Mesenchymal stem cell (in vitro differentiated cells and primary cell): ENCODE measurements around the gene SNRNP48.

Experiments used
- DNase-seq: peaks from one replicate; pipeline ENCODE4 v3.0.0-alpha.2; 2013
- H2AFZ ChIP-seq: one replicate; pipeline ENCODE4 v1.6.1; 2013; ENCODE audit warnings: low read depth, mild to moderate bottlenecking, control low read depth, inconsistent platforms, low read length, moderate library complexity
- H2AK5ac ChIP-seq: 2 replicates; pipeline ENCODE4 v1.6.1; 2013; ENCODE audit warnings: low read length, moderate library complexity, mild to moderate bottlenecking, inconsistent platforms; ENCODE audit not compliant: severe bottlenecking
- H2BK120ac ChIP-seq: one replicate; pipeline ENCODE4 v1.6.1; 2013; ENCODE audit warnings: low read depth, mild to moderate bottlenecking, inconsistent platforms, low read length, moderate library complexity
- H2BK12ac ChIP-seq, 2 experiments: one replicate each; pipeline ENCODE4 v1.6.1; 2013; ENCODE audit warnings: inconsistent platforms in 2 of 2, low read length in 2 of 2, mild to moderate bottlenecking in 2 of 2, moderate library complexity in 2 of 2, control low read depth in 1 of 2
- H2BK15ac ChIP-seq: one replicate; pipeline ENCODE4 v1.6.1; 2013; ENCODE audit warnings: mild to moderate bottlenecking, low read depth, inconsistent platforms; ENCODE audit not compliant: poor library complexity, severe bottlenecking
- H2BK5ac ChIP-seq: 2 replicates; pipeline ENCODE4 v1.6.1; 2013; ENCODE audit warnings: low read depth, mild to moderate bottlenecking, low read length, control low read depth, inconsistent platforms; ENCODE audit not compliant: poor library complexity, severe bottlenecking
- H3K14ac ChIP-seq, 2 experiments: one replicate each; pipeline ENCODE4 v1.6.1; 2013; ENCODE audit warnings: inconsistent platforms in 2 of 2, low read length in 2 of 2, control low read depth in 1 of 2, mild to moderate bottlenecking in 1 of 2, moderate library complexity in 1 of 2
- H3K18ac ChIP-seq, 2 experiments: one replicate each; pipeline ENCODE4 v1.6.1; 2013; ENCODE audit warnings: inconsistent platforms in 2 of 2, low read length in 2 of 2, control low read depth in 1 of 2, low read depth in 1 of 2, mild to moderate bottlenecking in 1 of 2
- H3K23ac ChIP-seq, 2 experiments: one replicate each; pipeline ENCODE4 v1.6.1; 2013; ENCODE audit warnings: inconsistent platforms in 2 of 2, low read length in 2 of 2, mild to moderate bottlenecking in 2 of 2, moderate library complexity in 2 of 2, control low read depth in 1 of 2
- H3K27ac ChIP-seq: 2 replicates; pipeline ENCODE4 v1.5.1; 2013; ENCODE audit warnings: mild to moderate bottlenecking, moderate library complexity, low read length, control low read depth, inconsistent platforms; ENCODE audit not compliant: poor library complexity, severe bottlenecking
- H3K27me3 ChIP-seq, 2 experiments: 2 replicates each; pipeline versions ENCODE4 v1.6.1 to v1.7.0; 2013; ENCODE audit warnings: low read length in 2 of 2, mild to moderate bottlenecking in 2 of 2, moderate library complexity in 2 of 2, control low read depth in 1 of 2, inconsistent platforms in 1 of 2; ENCODE audit not compliant: control insufficient read depth in 1 of 2, insufficient read depth in 1 of 2
- H3K36me3 ChIP-seq, 2 experiments: 2 replicates each; pipeline versions ENCODE4 v1.6.1 to v1.7.0; 2013; ENCODE audit warnings: low read length in 2 of 2, control low read depth in 1 of 2, inconsistent platforms in 1 of 2, low read depth in 1 of 2, mild to moderate bottlenecking in 1 of 2; ENCODE audit not compliant: insufficient read depth in 2 of 2, control insufficient read depth in 1 of 2
- H3K4ac ChIP-seq, 2 experiments: one replicate each; pipeline ENCODE4 v1.6.1; 2013; ENCODE audit warnings: inconsistent platforms in 2 of 2, low read length in 2 of 2, mild to moderate bottlenecking in 2 of 2, moderate library complexity in 2 of 2, control low read depth in 1 of 2, low read depth in 1 of 2
- H3K4me1 ChIP-seq: 2 replicates; pipeline ENCODE4 v1.6.1; 2013; ENCODE audit warnings: low read depth, low read length, control low read depth; ENCODE audit not compliant: control insufficient read depth, insufficient read depth
- H3K4me2 ChIP-seq: 2 replicates; pipeline ENCODE4 v1.6.1; 2013; ENCODE audit warnings: low read length, mild to moderate bottlenecking, inconsistent platforms; ENCODE audit not compliant: poor library complexity, severe bottlenecking
- H3K4me3 ChIP-seq, 2 experiments: 2 replicates each; pipeline versions ENCODE4 v1.5.1 to v1.7.0; 2013; ENCODE audit warnings: low read length in 2 of 2, mild to moderate bottlenecking in 2 of 2, control low read depth in 1 of 2, low read depth in 1 of 2; ENCODE audit not compliant: insufficient read depth in 1 of 2
- H3K79me1 ChIP-seq: replicated peaks from 2 replicates; pipeline ENCODE4 v1.6.1; 2013; ENCODE audit warnings: mild to moderate bottlenecking, control low read depth, low read length, inconsistent platforms; ENCODE audit not compliant: poor library complexity, severe bottlenecking
- H3K9ac ChIP-seq: 2 replicates; pipeline ENCODE4 v1.7.0; 2013; ENCODE audit warnings: mild to moderate bottlenecking, low read length, moderate library complexity
- H3K9me3 ChIP-seq: 2 replicates; pipeline ENCODE4 v1.7.0; 2013; ENCODE audit warnings: mild to moderate bottlenecking, low read length; ENCODE audit not compliant: control insufficient read depth
- H4K8ac ChIP-seq: one replicate; pipeline ENCODE4 v1.6.1; 2013; ENCODE audit warnings: inconsistent platforms, mild to moderate bottlenecking, low read length, moderate library complexity
- H4K91ac ChIP-seq: one replicate; pipeline ENCODE4 v1.6.1; 2013; ENCODE audit warnings: mild to moderate bottlenecking, low read length, inconsistent platforms
- WGBS: methylation state at CpG from one replicate; pipeline ENCODE4 v1.1.7; 2013; ENCODE audit warnings: mixed read lengths; 5-methylcytosine and 5-hydroxymethylcytosine counted together

SNRNP48 gene

GRCh38 chr6:7587631-7588100 lies 2.3 kb upstream of the SNRNP48 start:
- no peak overlapping the region for H3K4ac ChIP-seq
- H2AK5ac ChIP-seq = no peak overlapping the region
- WGBS = 79% methylated on average over 2 of the region's 3 CpGs
- H4K8ac ChIP-seq = no peak overlapping the region
- H2BK120ac ChIP-seq = no peak overlapping the region
- peaks cover 5% of the 10 kb centered on the region for H3K4me1 ChIP-seq
- H3K9me3 ChIP-seq = no peaks in the 10 kb centered on the region
- H3K27ac ChIP-seq = peak overlapping the region; percentile 56
- no peak overlapping the region for H4K91ac ChIP-seq
- H3K4me2 ChIP-seq = no peak overlapping the region
- peaks cover 0 to 26% of the 10 kb centered on the region in 2 experiments for H3K36me3 ChIP-seq
- peak overlapping the region in 1 of 2 experiments; percentile 44 for H2BK12ac ChIP-seq
- no peak overlapping the region for H3K23ac ChIP-seq
- no peak overlapping the region for H2BK15ac ChIP-seq
- H2AFZ ChIP-seq = no peak overlapping the region
- H3K9ac ChIP-seq = no peak overlapping the region
- H2BK5ac ChIP-seq = no peak overlapping the region
- DNase-seq = peak; percentile 45
- H3K27me3 ChIP-seq = no peaks in the 10 kb centered on the region
- H3K14ac ChIP-seq = no peak overlapping the region
- no peak overlapping the region for H3K4me3 ChIP-seq
- H3K79me1 ChIP-seq = peaks cover 16% of the 10 kb centered on the region
- no peak overlapping the region for H3K18ac ChIP-seq

- Histone ChIP-seq H2BK15ac (no peak overlapping the region), H4K8ac (no peak overlapping the region), H2BK12ac (no peak overlapping the region), H3K27ac (no peak overlapping the region), H3K27me3 (no peaks in the 10 kb centered on the region), H3K9ac (no peak overlapping the region), H3K4ac (no peak overlapping the region), H3K79me1 (peaks cover 11% of the 10 kb centered on the region), H2AFZ (no peak overlapping the region), H3K18ac (no peak overlapping the region), H3K4me3 (no peak overlapping the region), H2BK5ac (no peak overlapping the region), H3K23ac (no peak overlapping the region), H3K4me2 (no peak overlapping the region), H2AK5ac (no peak overlapping the region), H3K36me3 (peaks cover under 1 to 17% of the 10 kb centered on the region in 2 experiments), H3K9me3 (no peaks in the 10 kb centered on the region), H3K14ac (no peak overlapping the region), H2BK120ac (no peak overlapping the region), H4K91ac (no peak overlapping the region), H3K4me1 (peaks cover 5% of the 10 kb centered on the region)
- DNase-seq = no peak
- WGBS = 100% methylated on average over 1 of the region's 4 CpGs
These were observed 1.5 kb upstream of the SNRNP48 start for GRCh38 chr6:7588506-7588905.

- DNase-seq = no peak
- Histone ChIP-seq H3K18ac (no peak overlapping the region), H2BK12ac (no peak overlapping the region), H3K9ac (peak overlapping the region; percentile 86), H3K9me3 (no peaks in the 10 kb centered on the region), H2BK5ac (no peak overlapping the region), H3K27ac (no peak overlapping the region), H3K27me3 (no peaks in the 10 kb centered on the region), H2AFZ (no peak overlapping the region), H3K79me1 (peaks cover 8% of the 10 kb centered on the region), H2AK5ac (no peak overlapping the region), H2BK120ac (no peak overlapping the region), H4K91ac (no peak overlapping the region), H4K8ac (no peak overlapping the region), H3K4me1 (peaks cover 5% of the 10 kb centered on the region), H2BK15ac (no peak overlapping the region), H3K4me2 (no peak overlapping the region), H3K4ac (no peak overlapping the region), H3K14ac (no peak overlapping the region), H3K36me3 (peaks cover 8 to 11% of the 10 kb centered on the region in 2 experiments), H3K4me3 (no peak overlapping the region), H3K23ac (no peak overlapping the region)
- WGBS = 100% methylated on average over 1 of the region's 3 CpGs
These were observed 777 bp upstream of the SNRNP48 start for GRCh38 chr6:7589221-7589620.

GRCh38 chr6:7590918-7591302 lies 912 bp downstream of the SNRNP48 start:
- H3K9me3 ChIP-seq = no peaks in the 10 kb centered on the region
- H2BK15ac ChIP-seq = no peak overlapping the region
- H2BK12ac ChIP-seq = no peak overlapping the region
- no peak overlapping the region for H2AK5ac ChIP-seq
- 30% methylated on average over 7 of the region's 10 CpGs for WGBS
- no peak overlapping the region for H4K91ac ChIP-seq
- H3K9ac ChIP-seq = peak overlapping the region; percentile 86
- H2BK5ac ChIP-seq = no peak overlapping the region
- no peak overlapping the region for H2BK120ac ChIP-seq
- H3K79me1 ChIP-seq = peaks cover 5% of the 10 kb centered on the region
- H3K4ac ChIP-seq = no peak overlapping the region
- H3K14ac ChIP-seq = no peak overlapping the region
- peaks cover 5% of the 10 kb centered on the region for H3K4me1 ChIP-seq
- H3K27me3 ChIP-seq = no peaks in the 10 kb centered on the region
- H4K8ac ChIP-seq = no peak overlapping the region
- H3K23ac ChIP-seq = no peak overlapping the region
- no peak overlapping the region for H3K18ac ChIP-seq
- H3K4me3 ChIP-seq = peak overlapping the region; percentile 88
- H3K36me3 ChIP-seq = peaks cover 2 to 24% of the 10 kb centered on the region in 2 experiments
- H3K4me2 ChIP-seq = peak overlapping the region; percentile 72
- DNase-seq = peak; percentile 39
- H3K27ac ChIP-seq = no peak overlapping the region
- H2AFZ ChIP-seq = no peak overlapping the region
